ENCODE measurements around the gene MRTFB.
"Not testable (repeated sequence)": the region's sequence is repeated elsewhere in the genome, so short reads cannot be mapped to it uniquely, and the experiment has no call there.

MRTFB gene

DNA sequence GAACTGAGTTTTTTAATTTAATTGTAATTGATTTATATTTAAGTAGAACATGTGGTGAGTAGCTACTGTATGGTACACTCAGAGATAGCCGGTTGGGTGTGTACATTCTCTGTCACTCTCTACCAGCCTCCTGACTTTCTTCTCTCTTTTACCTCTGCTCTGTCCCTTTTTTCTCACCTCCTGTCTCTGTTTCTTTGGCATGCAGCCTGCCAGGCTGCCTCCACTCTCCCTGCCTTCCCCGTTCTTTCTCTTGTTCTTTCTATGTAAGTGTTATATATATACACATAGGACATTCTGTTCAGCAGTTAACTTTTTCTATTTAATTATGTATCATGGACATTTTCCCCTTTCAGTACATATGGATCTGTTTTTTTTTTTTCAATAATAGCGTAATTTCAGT, 50.8 kb downstream of the MRTFB start:
- no peak for TF ChIP-seq POLR2A (IDR thresholded peaks at IDR 0.05; ENCODE audit: low read length)
- no peak for TF ChIP-seq GATA1 (IDR thresholded peaks at IDR 0.05; ENCODE audit: low read depth, low read length)
- no peak for DNase-seq

DNA sequence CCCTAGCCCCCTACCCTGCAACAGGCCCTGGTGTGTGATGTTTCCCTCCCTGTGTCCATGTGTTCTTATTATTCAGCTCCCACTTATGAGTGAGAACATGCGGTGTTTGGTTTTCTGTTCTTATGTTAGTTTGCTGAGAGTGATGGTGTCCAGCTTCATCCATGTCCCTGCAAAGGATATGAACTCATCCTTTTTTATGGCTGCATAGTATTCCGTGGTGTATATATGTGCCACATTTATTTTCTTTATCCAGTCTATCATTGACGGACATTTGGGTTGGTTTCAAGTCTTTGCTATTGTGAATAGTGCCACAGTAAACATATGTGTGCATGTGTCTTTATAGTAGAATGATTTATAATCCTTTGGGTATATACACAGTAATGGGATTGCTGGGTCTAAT, 51.3 kb downstream of the MRTFB start:
- DNase-seq, result not testable (repeated sequence)

DNA sequence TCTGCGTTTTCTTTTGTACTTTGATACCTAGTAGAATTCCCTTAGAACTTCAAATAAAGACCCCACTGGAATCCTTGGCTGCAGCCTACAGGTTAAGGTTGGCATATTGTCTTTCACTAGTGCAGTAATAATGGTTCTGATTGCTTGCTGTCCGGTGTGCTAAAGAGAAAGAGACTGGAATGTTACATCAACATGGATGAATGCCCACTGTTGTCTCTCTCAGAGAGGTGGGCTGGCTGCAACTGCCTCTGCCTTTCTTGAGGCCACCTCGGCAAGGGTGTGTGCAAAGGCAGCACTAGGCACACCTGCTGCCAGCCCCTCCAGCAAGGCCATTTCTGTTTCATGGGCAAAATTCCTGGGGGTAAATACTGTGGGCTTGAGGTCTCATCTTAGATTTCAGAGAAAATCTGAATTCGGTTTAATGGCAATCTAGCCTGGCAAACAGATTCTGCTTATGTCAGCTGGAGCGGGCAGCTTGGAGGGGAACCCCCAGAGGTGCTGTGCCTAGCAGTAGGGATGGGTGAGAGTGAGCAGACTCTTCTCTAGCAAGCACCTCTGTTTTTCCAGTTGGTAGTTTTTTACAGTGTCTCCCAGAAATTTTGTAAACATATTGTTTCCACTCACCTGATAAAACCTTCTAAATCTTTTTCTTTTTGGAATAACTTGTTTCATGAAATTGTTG, 54.0 kb downstream of the MRTFB start:
- DNase-seq, result no peak
- TF ChIP-seq GATA1 (IDR thresholded peaks at IDR 0.05; ENCODE audit: low read depth, low read length) (no peak), POLR2A (IDR thresholded peaks at IDR 0.05; ENCODE audit: low read length) (no peak)

DNA sequence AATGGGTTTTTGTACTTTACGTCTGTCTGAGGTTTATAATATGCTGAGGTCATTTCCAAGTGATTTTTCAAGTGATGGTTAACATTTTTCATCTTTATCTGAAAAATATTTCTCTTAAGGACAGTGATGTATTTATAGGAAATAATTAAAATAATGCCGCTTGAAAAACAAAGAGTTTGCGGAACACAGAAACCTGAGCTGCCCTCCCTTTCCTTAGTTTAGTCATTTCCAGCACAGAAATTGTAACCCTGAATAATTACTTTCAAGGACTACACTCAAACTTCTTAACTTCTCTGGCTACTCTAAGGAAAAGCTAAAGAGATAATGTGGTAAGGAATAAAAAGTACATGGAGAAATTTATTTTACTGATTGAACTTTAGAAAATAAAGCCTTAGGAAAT, 54.6 kb downstream of the MRTFB start:
- no peak for DNase-seq
- TF ChIP-seq GATA1 (IDR thresholded peaks at IDR 0.05; ENCODE audit: low read depth, low read length) (no peak), POLR2A (IDR thresholded peaks at IDR 0.05; ENCODE audit: low read length) (no peak)

DNA sequence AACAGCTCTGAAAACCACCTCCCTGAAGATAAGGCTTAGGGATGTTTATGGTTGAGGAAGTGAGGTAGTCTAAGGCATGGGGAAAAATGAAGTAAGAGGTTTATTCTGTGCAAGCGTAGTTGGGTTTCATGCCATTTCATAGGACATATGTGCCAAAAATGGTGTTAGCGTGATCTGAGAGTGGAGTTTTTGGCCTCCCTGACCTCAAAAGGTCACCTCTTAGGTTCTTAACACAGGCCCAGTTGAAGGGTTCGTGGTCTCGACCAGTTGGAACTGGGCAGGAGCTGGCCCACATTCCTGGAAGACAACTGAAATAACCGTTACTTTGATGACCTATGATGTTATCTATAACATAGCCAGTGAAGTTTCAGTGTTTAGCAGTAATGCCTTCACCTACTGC, 57.0 kb downstream of the MRTFB start:
- DNase-seq, result no peak
- no peak for TF ChIP-seq GATA1 (IDR thresholded peaks at IDR 0.05; ENCODE audit: low read depth, low read length)
- no peak for TF ChIP-seq POLR2A (IDR thresholded peaks at IDR 0.05; ENCODE audit: low read length)

DNA sequence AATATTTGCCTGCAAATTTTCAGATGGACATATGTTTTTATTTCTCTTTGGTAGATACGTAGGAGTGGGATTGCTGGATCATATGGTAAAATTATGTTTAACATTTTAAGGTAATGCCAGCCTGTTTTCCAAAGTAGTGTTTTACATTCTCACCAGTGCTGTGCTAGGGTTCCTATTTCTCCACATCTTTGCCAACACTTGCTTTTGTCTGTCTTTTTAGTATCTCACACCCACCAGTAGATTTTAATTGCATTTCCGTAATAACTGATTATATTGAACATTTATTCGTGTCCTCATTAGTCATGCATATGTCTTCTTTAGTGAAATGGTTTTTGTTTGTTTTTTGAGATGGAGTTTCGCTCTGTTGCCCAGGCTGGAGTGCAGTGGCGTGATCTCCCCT, 58.4 kb downstream of the MRTFB start:
- DNase-seq, result no peak
- TF ChIP-seq GATA1 (IDR thresholded peaks at IDR 0.05; ENCODE audit: low read depth, low read length) (no peak), POLR2A (IDR thresholded peaks at IDR 0.05; ENCODE audit: low read length) (no peak)

DNA sequence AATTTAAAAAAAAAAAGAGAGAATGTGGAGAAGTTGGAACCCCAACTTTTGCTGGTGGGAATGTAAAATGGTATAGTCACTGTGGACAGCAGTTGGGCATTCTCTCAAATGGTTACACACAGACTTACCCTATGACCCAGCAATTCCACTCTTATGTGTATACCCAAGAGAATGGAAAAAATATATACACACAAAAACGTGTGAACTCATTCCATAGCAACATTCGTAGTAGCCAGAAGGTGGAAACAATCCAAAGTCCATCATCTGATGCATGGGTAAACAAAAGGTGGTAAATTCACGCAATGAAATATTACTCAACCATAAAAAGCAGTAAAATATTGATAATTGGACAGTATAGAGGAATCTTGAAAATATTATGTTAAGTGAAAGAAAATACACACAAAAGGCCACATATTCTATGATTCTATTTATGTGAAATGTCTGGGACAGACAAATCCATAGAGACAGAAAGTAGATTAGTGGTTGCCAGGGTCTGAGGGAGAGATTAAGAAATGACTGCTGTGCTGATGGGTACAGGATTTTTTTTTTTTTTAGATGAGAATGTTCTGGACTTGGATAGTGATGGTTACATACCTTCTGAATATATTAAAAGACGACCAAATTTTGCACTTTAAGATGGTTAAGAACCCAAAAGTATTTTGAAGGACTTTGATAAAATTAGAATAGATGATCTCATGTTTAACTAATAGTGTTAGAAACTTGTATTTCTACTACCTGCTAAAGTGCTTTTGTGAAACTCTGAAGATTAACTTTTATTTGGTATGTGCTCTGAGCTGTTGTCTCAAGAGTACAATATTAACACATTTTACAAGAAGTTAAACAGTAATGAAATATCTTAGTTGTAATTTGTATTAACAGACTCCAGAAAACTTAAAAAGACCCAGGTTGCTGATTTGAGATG, 60.9 kb downstream of the MRTFB start:
- TF ChIP-seq GATA1 (IDR thresholded peaks at IDR 0.05; ENCODE audit: low read depth, low read length) (no peak), POLR2A (IDR thresholded peaks at IDR 0.05; ENCODE audit: low read length) (no peak)
- no peak for DNase-seq

DNA sequence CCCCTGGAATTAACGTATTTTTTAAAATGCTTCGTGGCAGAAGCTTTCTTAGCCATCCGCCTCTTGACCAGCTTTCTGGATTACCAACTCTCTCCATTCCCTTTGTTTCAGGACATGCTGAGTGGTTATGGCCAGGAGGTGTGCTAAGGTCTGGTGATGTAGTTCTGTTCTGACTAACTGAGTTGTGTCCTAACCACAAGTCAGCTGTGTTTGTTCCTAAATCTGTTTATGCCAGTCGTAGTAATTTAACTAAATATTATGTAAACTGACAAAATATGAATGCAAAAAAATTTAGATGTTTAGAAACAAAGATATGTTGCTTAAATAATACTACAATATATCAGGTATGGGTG, 61.6 kb downstream of the MRTFB start:
- DNase-seq, result no peak
- no peak for TF ChIP-seq GATA1 (IDR thresholded peaks at IDR 0.05; ENCODE audit: low read depth, low read length)
- TF ChIP-seq POLR2A (IDR thresholded peaks at IDR 0.05; ENCODE audit: low read length), result no peak

DNA sequence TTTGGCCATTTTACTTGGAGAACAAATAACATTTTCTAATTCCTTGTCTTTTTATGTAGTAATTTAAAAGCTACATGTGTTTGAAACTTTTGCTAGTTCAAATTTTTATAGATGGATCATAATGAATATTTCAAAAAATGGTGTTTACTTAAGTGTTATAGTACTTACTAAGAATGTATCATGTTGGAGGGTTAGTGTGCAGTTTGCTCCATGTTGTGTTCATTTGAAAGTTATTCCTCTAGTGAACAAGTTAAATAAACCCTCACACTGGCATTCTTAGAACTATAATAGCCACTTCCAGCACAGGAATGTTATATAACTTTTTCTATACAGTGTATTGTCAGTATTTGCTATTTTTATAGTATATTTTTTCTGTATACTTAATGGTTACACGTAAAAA, 62.8 kb downstream of the MRTFB start:
- no peak for DNase-seq
- no peak for TF ChIP-seq POLR2A (IDR thresholded peaks at IDR 0.05; ENCODE audit: low read length)
- no peak for TF ChIP-seq GATA1 (IDR thresholded peaks at IDR 0.05; ENCODE audit: low read depth, low read length)

DNA sequence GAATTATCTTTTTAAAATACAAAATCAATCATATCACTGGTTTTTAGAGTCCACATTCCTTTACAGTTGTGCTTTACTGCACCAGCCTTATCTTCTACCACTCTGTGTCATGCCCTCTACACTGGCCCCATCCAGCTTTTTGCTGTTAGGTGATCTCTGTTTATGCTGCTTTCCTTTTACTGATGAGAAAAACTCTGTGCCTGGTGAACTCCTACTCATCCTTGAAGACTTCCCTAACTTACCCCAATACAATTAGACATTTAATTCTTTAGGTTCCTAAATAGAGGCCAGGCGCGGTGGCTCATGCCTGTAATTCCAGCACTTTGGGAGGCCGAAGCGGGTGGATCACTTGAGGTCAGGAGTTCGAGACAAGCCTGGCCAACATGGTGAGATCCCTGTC, 64.6 kb downstream of the MRTFB start:
- TF ChIP-seq GATA1 (IDR thresholded peaks at IDR 0.05; ENCODE audit: low read depth, low read length) (no peak), POLR2A (IDR thresholded peaks at IDR 0.05; ENCODE audit: low read length) (no peak)
- DNase-seq, result no peak

DNA sequence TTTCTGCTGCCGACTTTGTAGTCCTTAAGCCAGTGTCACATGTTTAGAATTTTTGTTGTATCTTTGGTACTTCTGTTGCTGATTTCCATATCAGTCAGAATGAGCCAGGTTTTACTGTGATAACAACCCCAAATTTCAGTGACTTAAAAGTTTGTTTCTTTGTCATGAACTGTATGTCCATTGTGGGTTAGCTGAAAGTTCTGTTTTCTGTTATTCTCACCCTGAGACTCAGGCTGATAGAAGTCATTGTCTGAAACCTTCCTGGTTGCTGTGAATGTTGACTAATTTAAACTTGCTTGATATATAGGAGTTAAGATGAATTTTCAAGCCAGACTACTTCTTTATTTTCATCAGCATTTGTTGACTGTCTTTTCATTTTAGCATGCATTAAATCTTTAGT, 68.8 kb downstream of the MRTFB start:
- DNase-seq, result no peak
- TF ChIP-seq GATA1 (IDR thresholded peaks at IDR 0.05; ENCODE audit: low read depth, low read length) (no peak), POLR2A (IDR thresholded peaks at IDR 0.05; ENCODE audit: low read length) (no peak)

DNA sequence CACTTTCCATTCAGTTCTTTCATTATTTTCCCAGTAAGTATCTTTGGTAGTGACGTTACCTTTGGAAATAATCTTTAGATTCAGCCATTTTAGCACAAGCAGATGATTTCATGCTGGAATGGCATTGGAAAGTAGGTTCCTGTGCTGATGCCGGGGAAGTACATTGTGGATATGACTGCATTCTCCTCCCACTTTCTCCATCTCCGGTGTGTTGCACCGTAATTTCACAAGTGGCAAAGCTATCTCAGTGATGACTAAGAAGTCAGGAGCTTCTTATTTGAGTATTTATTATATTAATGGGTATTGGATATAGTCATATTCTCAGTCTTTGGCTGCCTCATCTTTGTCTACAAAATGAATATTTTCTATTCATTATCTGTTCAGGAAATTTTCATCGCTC, 69.8 kb downstream of the MRTFB start:
- no peak for TF ChIP-seq GATA1 (IDR thresholded peaks at IDR 0.05; ENCODE audit: low read depth, low read length)
- no peak for TF ChIP-seq POLR2A (IDR thresholded peaks at IDR 0.05; ENCODE audit: low read length)
- DNase-seq, result no peak

DNA sequence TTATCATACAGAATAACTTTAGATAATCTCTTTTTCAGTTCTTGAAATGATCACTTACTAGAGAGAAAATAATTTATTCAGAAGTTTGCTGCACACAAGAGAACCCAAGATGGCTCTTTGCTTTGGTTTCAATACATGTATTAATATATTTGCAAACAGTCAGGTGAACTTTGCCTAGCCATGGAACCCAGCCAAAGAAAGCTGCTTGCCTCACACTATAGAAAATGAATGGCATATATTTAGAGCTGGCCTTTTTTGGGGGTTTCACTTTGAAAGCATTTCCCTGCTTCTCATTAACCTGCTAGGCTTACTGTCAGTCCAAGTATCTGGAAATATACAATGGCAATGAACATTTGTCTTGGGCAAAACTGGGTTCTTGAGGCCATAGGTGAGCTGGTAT, 75.3 kb downstream of the MRTFB start:
- TF ChIP-seq POLR2A (IDR thresholded peaks at IDR 0.05; ENCODE audit: low read length) (no peak), GATA1 (IDR thresholded peaks at IDR 0.05; ENCODE audit: low read depth, low read length) (no peak)
- no peak for DNase-seq

DNA sequence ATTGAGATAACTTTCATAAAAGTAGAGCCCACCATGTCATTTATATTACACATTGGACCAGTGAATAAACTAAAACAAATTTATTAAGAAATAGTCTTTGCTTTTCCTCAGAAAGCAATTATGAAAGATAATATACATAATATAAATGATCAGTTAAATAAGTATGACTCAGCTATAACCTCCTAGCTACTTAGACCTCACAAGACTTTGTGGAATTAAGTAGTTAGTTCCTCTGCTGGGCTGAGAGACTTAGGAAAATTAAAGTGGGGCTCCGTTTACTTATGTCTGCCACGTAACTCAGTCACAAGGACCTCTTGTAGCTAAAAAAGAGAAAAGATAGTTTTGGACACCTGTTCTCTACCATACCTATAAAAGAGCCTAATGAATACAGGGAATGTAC, 76.9 kb downstream of the MRTFB start:
- TF ChIP-seq GATA1 (IDR thresholded peaks at IDR 0.05; ENCODE audit: low read depth, low read length) (no peak), POLR2A (IDR thresholded peaks at IDR 0.05; ENCODE audit: low read length) (no peak)
- DNase-seq, result no peak

DNA sequence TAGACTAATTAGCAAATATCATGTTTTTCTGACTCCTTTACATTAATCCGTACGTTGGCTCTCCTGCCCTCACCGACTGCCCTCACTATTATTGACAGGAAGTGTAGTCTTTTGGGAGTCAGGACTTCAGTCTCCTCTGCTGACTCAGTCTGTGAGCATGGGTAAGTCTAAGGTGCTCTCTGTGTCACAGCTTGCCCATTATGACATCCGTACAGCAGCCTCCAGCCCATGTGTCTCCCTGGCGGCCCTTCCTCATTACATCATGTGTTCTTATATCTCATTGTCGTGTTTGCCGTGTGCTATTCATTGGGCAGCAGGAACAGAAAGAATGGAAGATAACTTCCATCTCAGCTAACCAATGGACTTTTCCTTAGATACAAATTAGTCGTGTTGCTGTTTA, 77.5 kb downstream of the MRTFB start:
- TF ChIP-seq POLR2A (IDR thresholded peaks at IDR 0.05; ENCODE audit: low read length), result no peak
- TF ChIP-seq GATA1 (IDR thresholded peaks at IDR 0.05; ENCODE audit: low read depth, low read length), result no peak
- no peak for DNase-seq

All from erythroblast (primary cell).